IMR-90 (cell line): ENCODE data around the gene THSD8.

Experiments
- BHLHE40 ChIP-seq: fragments of 150-350 bp; IDR thresholded peaks from 2 replicates; pipeline ENCODE4 v1.6.1; 2016; ENCODE audit warnings: mild to moderate bottlenecking, low read depth, low read length
- CEBPB ChIP-seq: IDR thresholded peaks from 2 replicates; pipeline ENCODE4 v1.6.1; 2012; ENCODE audit warnings: low read depth, low read length, improper control_type of control experiment
- CHD1 ChIP-seq: IDR thresholded peaks from 2 replicates; pipeline ENCODE4 v1.6.1; 2012; ENCODE audit warnings: low read depth, low read length, improper control_type of control experiment
- FOS ChIP-seq: fragments of 150-350 bp; IDR thresholded peaks from 2 replicates; pipeline ENCODE4 v1.6.1; 2016; ENCODE audit warnings: low read depth, low read length
- MAFK ChIP-seq: IDR thresholded peaks from 2 replicates; pipeline ENCODE4 v1.6.1; 2012; ENCODE audit warnings: low read depth, low read length, improper control_type of control experiment
- MXI1 ChIP-seq: IDR thresholded peaks from 2 replicates; pipeline ENCODE4 v1.6.1; 2012; ENCODE audit warnings: low read depth, mild to moderate bottlenecking, low read length, moderate library complexity, borderline replicate concordance
- POLR2A ChIP-seq: IDR thresholded peaks from 2 replicates; pipeline ENCODE4 v1.6.1; 2012; ENCODE audit warnings: mild to moderate bottlenecking, low read depth, low read length
- RAD21 ChIP-seq: IDR thresholded peaks from 2 replicates; pipeline ENCODE4 v1.6.1; 2012; ENCODE audit warnings: low read length, improper control_type of control experiment
- RCOR1 ChIP-seq: IDR thresholded peaks from 2 replicates; pipeline ENCODE4 v1.6.1; 2012; ENCODE audit warnings: mild to moderate bottlenecking, low read length, improper control_type of control experiment; ENCODE audit not compliant: insufficient replicate concordance
- RFX5 ChIP-seq: IDR thresholded peaks from 2 replicates; pipeline ENCODE4 v1.8.0; 2012; ENCODE audit warnings: low read depth, mild to moderate bottlenecking, low read length, moderate library complexity
- TF ChIP-seq, protein P1 (sequence below): conservative IDR thresholded peaks from 2 replicates; pipeline ENCODE4 v1.5.1; 2012; ENCODE audit warnings: mild to moderate bottlenecking, low read depth, low read length, improper control_type of control experiment
- TF ChIP-seq, protein P2 (sequence below): fragments of 150-350 bp; IDR thresholded peaks from 2 replicates; pipeline ENCODE4 v1.6.1; 2017; ENCODE audit warnings: mild to moderate bottlenecking, antibody characterized with exemption, low read length, low read depth

DNA sequence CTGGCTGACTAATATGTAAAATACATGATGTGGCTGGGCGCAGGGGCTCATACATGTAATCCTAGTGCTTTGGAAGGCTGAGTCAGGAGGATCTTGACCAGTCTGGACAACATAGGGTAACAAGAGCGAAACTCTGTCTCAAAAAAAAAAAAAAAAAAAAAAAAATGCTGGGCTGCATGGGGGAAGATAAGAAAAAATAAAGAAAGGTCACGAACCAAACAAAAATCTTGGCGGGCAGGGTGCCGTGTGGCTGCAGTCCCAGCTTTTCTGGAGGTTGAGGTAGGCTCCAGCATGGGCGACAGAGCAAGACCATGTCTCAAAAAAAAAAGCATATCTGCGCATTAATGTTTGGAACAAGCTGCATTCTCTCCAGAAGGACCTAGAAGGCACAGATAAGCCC is 13.2 kb downstream of the THSD8 start:
- no peak for TF ChIP-seq POLR2A
- no peak for TF ChIP-seq MXI1
- TF ChIP-seq FOS, result no peak
- TF ChIP-seq, protein P1, sequence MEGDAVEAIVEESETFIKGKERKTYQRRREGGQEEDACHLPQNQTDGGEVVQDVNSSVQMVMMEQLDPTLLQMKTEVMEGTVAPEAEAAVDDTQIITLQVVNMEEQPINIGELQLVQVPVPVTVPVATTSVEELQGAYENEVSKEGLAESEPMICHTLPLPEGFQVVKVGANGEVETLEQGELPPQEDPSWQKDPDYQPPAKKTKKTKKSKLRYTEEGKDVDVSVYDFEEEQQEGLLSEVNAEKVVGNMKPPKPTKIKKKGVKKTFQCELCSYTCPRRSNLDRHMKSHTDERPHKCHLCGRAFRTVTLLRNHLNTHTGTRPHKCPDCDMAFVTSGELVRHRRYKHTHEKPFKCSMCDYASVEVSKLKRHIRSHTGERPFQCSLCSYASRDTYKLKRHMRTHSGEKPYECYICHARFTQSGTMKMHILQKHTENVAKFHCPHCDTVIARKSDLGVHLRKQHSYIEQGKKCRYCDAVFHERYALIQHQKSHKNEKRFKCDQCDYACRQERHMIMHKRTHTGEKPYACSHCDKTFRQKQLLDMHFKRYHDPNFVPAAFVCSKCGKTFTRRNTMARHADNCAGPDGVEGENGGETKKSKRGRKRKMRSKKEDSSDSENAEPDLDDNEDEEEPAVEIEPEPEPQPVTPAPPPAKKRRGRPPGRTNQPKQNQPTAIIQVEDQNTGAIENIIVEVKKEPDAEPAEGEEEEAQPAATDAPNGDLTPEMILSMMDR, result no peak
- TF ChIP-seq RCOR1, result no peak
- TF ChIP-seq RFX5, result no peak
- TF ChIP-seq BHLHE40, result no peak
- TF ChIP-seq CEBPB, result no peak
- TF ChIP-seq, protein P2, sequence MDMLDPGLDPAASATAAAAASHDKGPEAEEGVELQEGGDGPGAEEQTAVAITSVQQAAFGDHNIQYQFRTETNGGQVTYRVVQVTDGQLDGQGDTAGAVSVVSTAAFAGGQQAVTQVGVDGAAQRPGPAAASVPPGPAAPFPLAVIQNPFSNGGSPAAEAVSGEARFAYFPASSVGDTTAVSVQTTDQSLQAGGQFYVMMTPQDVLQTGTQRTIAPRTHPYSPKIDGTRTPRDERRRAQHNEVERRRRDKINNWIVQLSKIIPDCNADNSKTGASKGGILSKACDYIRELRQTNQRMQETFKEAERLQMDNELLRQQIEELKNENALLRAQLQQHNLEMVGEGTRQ, result no peak
- no peak for TF ChIP-seq MAFK
- TF ChIP-seq RAD21, result no peak
- TF ChIP-seq CHD1, result no peak
